ENCODE data around the gene MCEMP1. TPM values are rescaled to one million over a fixed set of nuclear protein-coding genes. Genes with fewer than 3 reads are reported as not detected.

The MCEMP1 gene
- total RNA-seq, 1 donor from 2014 or later, result not detected

GRCh38 chr19:7687177-7687576, 10.3 kb downstream of the MCEMP1 start:
- TF ChIP-seq CTCF (IDR thresholded peaks at IDR 0.05), result no peak
- Mint-ChIP-seq H3K4me1 (peaks cover 26% of the 10 kb centered on the region), H3K4me3 (no peak overlapping the region), H3K27me3 (no peaks in the 10 kb centered on the region), H3K36me3 (ENCODE audit: low read depth) (peaks cover 45% of the 10 kb centered on the region), H3K9me3 (no peaks in the 10 kb centered on the region), H3K27ac (peak overlapping the region; percentile 38)
- ChIA-PET POLR2A (interaction anchor here (1.2 to 1.7 kb wide), 2 partner anchors 11 to 14 kb away, joined by 3 to 11 read pairs; partner anchors contain the start of gene FCER2), CTCF (no interaction called here)
- peak; percentile 15 for DNase-seq
- intact Hi-C loops (cut with micrococcal nuclease), result no loop called here
- ATAC-seq (ENCODE audit: low read depth), result peak; percentile 18

- ChIA-PET POLR2A (interaction anchor here (0.8 to 1.2 kb wide), 3 partner anchors 9 to 17 kb away, joined by 3 to 4 read pairs (median 4); partner anchors contain the start of gene TRAPPC5), CTCF (no interaction called here)
- TF ChIP-seq CTCF (IDR thresholded peaks at IDR 0.05), result no peak
- ATAC-seq (ENCODE audit: low read depth), result no peak
- DNase-seq, result no peak
- H3K4me1 Mint-ChIP-seq, result peaks cover 23% of the 10 kb centered on the region
- intact Hi-C loops (cut with micrococcal nuclease), result no loop called here
- no peaks in the 10 kb centered on the region for H3K27me3 Mint-ChIP-seq
- H3K36me3 Mint-ChIP-seq (ENCODE audit: low read depth), result peaks cover 29% of the 10 kb centered on the region
- H3K4me3 Mint-ChIP-seq, result no peak overlapping the region
- no peaks in the 10 kb centered on the region for H3K9me3 Mint-ChIP-seq
- peak overlapping the region; percentile 20 for H3K27ac Mint-ChIP-seq
These were observed 12.3 kb downstream of the MCEMP1 start for GRCh38 chr19:7689165-7689564.

GRCh38 chr19:7690779-7691258, 13.9 kb downstream of the MCEMP1 start:
- H3K27ac Mint-ChIP-seq, result no peak overlapping the region
- H3K27me3 Mint-ChIP-seq, result no peaks in the 10 kb centered on the region
- POLR2A ChIA-PET, result interaction anchor here (2.0 kb wide), 1 partner anchor 15 kb away, joined by 4 read pairs; no protein-coding TSS in a partner anchor
- no peak for TF ChIP-seq CTCF (IDR thresholded peaks at IDR 0.05)
- peaks cover 22% of the 10 kb centered on the region for H3K36me3 Mint-ChIP-seq (ENCODE audit: low read depth)
- CTCF ChIA-PET, result interaction anchor here (0.9 kb wide), 1 partner anchor 10 kb away, joined by 3 read pairs; the partner anchor contains the start of gene TRAPPC5
- intact Hi-C loops (cut with micrococcal nuclease), result no loop called here
- H3K4me3 Mint-ChIP-seq, result no peak overlapping the region
- no peaks in the 10 kb centered on the region for H3K9me3 Mint-ChIP-seq
- no peak for DNase-seq
- ATAC-seq (ENCODE audit: low read depth), result no peak
- peaks cover 32% of the 10 kb centered on the region for H3K4me1 Mint-ChIP-seq

- H3K27me3 Mint-ChIP-seq, result no peaks in the 10 kb centered on the region
- TF ChIP-seq CTCF (IDR thresholded peaks at IDR 0.05), result no peak
- peaks cover 35% of the 10 kb centered on the region for H3K4me1 Mint-ChIP-seq
- DNase-seq (no peak), ATAC-seq (ENCODE audit: low read depth) (no peak)
- H3K36me3 Mint-ChIP-seq (ENCODE audit: low read depth), result peaks cover 22% of the 10 kb centered on the region
- no peak overlapping the region for H3K4me3 Mint-ChIP-seq
- ChIA-PET CTCF (interaction anchor here (0.9 kb wide), 1 partner anchor 11 kb away, joined by 3 read pairs; the partner anchor contains the start of gene TRAPPC5), POLR2A (interaction anchor here (2.0 kb wide), 1 partner anchor 14 kb away, joined by 4 read pairs; no protein-coding TSS in a partner anchor)
- H3K27ac Mint-ChIP-seq, result no peak overlapping the region
- no peaks in the 10 kb centered on the region for H3K9me3 Mint-ChIP-seq
- intact Hi-C loops (cut with micrococcal nuclease), result no loop called here
These were observed 14.6 kb downstream of the MCEMP1 start for GRCh38 chr19:7691497-7691896.

- intact Hi-C loops (cut with micrococcal nuclease), result no loop called here
- Mint-ChIP-seq H3K27me3 (no peaks in the 10 kb centered on the region), H3K4me3 (no peak overlapping the region), H3K27ac (no peak overlapping the region), H3K9me3 (no peaks in the 10 kb centered on the region), H3K36me3 (ENCODE audit: low read depth) (peaks cover 30% of the 10 kb centered on the region), H3K4me1 (peaks cover 40% of the 10 kb centered on the region)
- DNase-seq, result no peak
- ChIA-PET POLR2A (interaction anchor here (1.0 to 4.1 kb wide), 3 partner anchors 9 to 13 kb away, joined by 3 to 25 read pairs (median 7); partner anchors contain the start of genes FCER2 and TRAPPC5), CTCF (no interaction called here)
- ATAC-seq (ENCODE audit: low read depth), result no peak
- no peak for TF ChIP-seq CTCF (IDR thresholded peaks at IDR 0.05)
These were observed 15.7 kb downstream of the MCEMP1 start for GRCh38 chr19:7692417-7693088.
